ENCODE measurements around the gene STK36.
A peak's percentile ranks its signal among the peaks of the same experiment; 100 is the strongest.

The STK36 gene

GRCh38 chr2:218662377-218662776 is 9.5 kb upstream of the STK36 start:
- no peak for DNase-seq

GRCh38 chr2:218662827-218663226 is 9.1 kb upstream of the STK36 start:
- no peak for DNase-seq

- no peak for DNase-seq
Observed at GRCh38 chr2:218663901-218664300, 8.0 kb upstream of the STK36 start.

DNA sequence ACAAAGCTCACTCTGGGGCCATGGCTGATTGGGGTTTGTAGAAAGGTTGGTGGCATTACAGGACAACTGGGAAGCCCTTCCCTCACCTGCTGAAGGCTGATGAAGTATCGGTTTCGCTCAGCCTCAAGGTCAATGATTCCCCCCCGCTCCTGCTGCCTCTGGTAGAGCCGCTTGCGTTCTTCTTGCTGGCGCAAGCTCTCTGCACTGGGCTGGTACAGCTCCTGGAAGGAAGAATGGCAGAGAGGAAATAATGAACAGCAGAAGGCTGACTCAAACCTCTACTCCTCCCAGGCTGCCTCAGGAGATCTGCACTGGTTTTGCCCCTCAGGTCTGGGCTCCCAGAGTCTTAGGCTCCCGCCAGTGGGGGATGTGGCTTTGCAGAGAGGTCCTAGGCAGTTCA is 7.2 kb upstream of the STK36 start:
- no peak for DNase-seq

DNA sequence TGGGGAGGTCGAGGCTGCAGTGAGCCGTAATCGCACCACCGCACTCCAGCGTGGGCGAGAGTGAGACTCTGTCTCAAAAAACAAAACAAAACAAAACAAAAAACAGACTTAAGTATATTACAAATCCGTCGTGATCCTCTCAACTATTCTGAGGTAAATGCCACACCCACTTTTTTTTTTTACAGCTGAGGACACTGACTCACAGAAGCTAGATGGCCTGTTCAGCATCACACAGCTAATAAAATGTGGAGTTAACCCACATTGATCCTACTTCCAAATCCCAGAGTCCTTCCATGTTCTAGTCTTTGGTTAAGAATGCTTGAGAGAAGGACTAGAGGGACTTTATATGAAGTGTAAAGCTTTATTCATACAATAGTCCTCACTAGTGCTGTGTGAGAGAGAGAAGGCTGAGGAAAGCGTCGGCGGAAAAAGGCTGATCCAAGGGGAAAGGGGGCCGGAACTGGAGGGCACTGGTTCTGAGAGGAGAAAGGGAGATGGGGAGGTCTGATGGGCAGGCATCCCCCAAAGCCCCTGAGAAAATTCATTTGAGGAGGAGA is 711 bp upstream of the STK36 start:
- DNase-seq, result peak; percentile 45

DNA sequence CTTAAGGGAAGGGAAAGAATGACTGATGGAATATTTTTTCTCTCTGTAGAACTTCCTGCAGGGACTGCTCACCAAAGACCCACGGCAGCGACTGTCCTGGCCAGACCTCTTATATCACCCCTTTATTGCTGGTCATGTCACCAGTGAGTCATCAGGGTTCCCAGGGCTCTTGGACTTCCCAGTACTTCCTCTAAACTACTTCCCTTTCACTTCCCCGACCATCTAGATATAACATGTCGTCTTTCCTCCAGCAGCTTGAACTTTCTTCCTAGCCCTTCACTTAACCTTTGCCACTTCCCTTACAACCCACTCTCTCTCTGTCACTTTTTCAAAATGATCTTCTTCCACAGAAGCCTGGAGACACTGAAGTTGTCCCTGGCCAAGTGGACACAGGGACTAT is 7.2 kb downstream of the STK36 start:
- DNase-seq, result no peak

DNA sequence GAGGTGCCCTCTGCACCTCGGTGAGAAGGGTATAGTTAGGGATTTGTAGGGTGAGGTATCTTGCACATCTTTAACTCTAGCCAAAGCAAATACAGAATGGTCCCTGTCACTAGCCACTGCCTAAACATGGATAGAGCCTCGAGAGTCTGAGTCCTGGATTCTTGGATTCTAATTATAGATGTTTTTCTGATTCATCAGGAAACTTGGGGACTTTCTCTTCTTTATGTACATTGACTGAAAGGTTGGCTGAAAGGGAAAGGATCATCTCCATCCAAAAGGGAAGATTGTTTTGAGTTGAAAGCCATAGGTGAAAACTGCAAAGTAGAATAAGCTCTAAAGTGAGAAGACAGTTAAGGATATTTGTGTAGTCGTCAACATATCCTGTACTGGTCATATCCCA is 8.2 kb downstream of the STK36 start:
- no peak for DNase-seq

DNA sequence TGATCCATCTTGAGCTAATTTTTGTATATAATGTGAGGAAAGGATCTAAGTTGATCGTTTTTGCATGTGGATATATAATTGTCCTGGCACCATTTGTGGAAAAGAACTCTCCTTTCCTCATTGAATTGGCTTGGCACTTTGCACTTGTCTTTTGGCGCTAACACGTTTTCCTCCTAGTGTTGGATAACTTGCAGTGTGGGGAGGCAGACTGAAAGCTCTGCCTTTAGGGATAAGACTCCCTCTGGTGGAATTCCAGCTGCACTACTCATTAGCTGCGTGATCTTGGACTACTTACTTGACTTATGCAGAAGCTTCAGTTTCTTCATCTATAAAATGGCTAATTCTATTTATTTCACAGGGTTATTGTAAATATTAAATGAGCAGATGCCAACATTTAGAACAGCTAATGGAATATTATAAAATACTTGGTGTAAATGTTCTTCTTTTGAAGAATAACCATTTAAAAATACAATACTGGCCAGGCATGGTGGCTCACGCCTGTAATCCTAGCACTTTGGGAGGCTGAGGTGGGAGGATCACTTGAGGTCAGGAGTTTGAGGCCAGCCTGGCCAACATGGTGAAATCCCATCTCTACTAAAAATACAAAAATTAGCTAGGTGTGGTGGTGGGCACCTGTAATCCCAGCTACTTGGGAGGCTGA is 15.6 kb downstream of the STK36 start:
- peak; percentile 94 for DNase-seq

GRCh38 chr2:218691234-218691633 is 19.3 kb downstream of the STK36 start:
- no peak for DNase-seq

DNA sequence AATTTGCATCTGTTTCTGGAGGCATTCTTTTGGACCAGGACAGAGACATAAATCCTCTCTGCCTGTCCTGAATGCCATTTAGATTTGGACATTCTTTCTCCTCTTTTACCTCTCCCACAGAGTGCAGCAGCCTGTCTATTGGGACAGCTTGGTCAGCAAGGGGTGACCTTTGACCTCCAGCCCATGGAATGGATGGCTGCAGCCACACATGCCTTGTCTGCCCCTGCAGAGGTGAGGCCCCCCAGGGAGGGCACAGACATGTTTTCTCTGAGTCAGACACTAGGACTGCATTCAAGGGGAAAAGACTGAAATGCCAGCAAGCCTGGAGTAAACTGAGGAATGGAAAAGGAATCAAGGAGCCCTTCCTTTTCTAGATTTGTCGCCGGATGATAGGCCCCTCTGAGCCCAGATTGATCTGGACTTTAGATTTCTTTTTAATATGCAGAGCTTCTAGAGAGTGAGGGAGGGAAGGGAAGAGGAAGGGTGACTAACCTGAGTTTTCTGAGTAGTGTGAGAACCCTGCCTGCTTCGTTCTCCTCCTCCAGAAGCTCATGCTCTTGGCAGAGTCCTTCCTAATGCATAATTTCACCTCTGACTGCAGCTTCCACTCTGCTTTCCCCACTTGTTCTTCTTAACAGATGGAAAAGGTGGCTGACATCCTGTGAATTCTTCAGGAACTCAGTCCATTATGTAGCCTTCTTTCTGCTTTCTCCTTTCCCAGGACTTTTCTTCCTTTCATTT is 22.7 kb downstream of the STK36 start:
- DNase-seq, result no peak

DNA sequence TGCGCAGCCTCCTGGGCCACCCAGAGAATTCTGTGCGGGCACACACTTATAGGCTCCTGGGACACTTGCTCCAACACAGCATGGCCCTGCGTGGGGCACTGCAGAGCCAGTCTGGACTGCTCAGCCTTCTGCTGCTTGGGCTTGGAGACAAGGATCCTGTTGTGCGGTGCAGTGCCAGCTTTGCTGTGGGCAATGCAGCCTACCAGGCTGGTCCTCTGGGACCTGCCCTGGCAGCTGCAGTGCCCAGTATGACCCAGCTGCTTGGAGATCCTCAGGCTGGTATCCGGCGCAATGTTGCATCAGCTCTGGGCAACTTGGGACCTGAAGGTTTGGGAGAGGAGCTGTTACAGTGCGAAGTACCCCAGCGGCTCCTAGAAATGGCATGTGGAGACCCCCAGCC is 27.0 kb downstream of the STK36 start:
- DNase-seq, result no peak

DNA sequence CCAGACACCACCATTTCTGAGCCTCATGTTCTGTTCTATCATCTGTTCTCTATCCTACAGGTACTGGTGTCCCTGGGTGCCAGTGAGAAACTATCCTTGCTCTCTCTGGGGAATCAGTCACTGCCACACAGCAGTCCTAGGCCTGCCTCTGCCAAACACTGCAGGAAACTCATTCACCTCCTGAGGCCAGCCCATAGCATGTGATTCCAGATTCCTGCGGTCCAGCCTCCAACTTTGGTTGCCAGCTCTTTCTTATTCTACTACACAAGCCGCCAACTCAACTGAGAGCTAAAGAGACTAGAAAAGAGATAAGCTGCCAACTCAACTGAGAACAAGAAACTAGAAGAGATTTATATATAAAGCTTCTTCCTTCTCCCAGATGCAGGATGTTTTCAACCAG is 29.9 kb downstream of the STK36 start:
- DNase-seq, result no peak

DNA sequence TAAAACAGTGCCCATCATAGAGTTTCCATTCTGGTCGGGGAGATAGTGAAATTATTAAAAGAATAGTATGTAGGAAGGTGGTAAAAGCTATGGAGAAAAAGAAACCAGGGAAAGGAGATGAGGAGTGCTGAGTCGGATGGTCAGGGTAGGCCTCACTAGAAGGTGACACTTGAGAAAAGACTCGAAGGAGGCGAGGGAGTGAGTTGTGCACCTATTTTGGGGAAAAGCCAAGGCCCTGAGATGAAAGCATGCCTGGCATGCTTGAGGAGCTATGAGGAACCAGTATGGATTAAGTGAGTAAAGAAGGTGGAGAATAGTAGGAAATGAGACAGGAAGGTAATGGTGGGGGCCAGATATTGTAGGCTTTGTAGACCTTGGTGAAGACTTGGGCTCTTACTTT is 31.5 kb downstream of the STK36 start:
- DNase-seq, result no peak

GRCh38 chr2:218708086-218708485 is 36.2 kb downstream of the STK36 start:
- no peak for DNase-seq

- DNase-seq, result no peak
Observed at GRCh38 chr2:218709908-218710307, 38.0 kb downstream of the STK36 start.

- no peak for DNase-seq
Observed at GRCh38 chr2:218710334-218710686, 38.4 kb downstream of the STK36 start.

- DNase-seq, result peak; percentile 99
Observed at GRCh38 chr2:218710687-218711549, 39.0 kb downstream of the STK36 start, which contains the start of gene TTLL4. TSS of gene TTLL4 (plus strand) at chr2:218710835. CDS start at chr2:218737677, 26,842 bp downstream.

- no peak for DNase-seq
Observed at GRCh38 chr2:218711550-218711929, 39.7 kb downstream of the STK36 start.

DNA sequence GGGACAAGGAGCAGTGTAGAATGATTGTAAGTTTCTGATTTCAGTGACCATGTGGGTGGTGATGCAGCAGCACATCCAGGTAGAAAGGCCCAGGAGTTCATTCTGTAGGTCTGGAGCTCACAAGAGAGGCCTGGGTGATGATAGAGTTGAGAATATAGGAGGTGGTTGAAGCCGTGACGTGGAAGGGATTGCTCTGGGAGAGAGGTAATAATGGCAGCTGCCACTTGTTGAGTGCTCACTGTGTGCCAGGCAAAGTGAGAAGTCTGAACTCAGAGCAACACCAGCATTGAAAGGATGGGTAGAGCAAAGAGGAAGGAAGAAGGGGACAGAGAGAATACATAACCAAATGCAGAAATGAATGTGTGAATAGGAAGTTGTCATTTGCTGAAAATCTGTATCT is 42.0 kb downstream of the STK36 start:
- no peak for DNase-seq

DNA sequence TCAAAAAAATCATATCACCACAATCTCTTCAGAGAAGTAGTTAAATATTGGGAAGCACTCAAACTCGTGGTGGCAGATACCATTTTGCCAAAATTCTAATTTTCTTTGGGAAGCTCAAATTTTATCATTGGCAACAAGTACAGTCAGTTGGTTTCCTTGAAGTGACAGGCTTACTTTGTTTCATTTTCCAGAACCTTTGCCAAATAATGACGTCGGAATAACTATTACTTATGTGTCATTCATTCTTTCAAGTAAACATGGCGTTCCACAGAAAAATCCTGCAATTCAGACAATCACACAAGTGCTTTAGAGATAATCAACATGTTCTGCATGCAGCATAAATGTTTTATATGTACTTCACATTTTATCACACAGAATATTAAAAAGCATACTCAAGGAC is 44.2 kb downstream of the STK36 start:
- no peak for DNase-seq

- DNase-seq, result no peak
Observed at GRCh38 chr2:218717262-218717661, 45.4 kb downstream of the STK36 start.

DNA sequence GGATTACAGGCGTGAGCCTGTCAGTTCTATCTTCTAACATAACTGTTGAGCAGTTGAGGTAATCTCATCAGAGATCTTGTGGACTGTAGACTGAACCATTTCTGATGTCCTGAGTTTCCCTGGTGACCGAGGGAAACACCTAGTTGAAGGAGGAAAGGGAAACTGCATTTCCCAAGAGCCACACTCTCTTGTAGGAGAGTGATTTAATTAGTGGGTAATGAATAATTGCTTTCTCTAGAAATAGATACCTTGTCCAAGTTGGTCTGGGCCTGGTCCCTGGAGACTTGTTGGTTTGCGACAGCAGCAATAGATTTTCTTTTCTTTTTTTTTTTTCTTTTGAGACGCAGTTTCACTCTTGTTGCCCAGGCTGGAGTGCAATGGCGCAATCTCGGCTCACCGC is 46.2 kb downstream of the STK36 start:
- DNase-seq, result no peak

DNA sequence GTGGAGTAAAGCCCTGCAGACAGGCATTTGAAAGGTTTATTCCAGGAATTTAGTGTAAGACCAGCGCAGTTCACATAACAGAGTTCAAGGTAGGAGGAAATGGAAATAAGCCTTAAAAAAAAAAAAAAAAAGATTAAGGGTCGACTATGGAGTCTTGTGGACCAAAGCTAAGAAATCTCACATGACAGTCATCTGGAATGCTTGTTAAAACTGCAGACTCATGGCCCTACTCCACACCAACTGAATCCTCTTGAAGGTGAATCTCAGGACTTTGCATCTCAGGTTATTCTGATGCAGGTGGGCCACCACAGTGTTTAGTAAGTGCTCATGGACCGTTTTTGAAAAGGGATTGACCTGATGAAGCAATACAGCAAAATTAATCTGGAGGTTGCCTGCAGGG is 47.6 kb downstream of the STK36 start:
- DNase-seq, result no peak

Measured in hematopoietic multipotent progenitor cell treated with erythropoietin and hydrocortisone succinate and interleukin-3 and kit ligand, for 6 days (in vitro differentiated cells).